Liver (tissue), 9 donors: ENCODE results near the gene CREG2. TPM values are rescaled to one million over a fixed set of nuclear protein-coding genes. Genes with fewer than 3 reads are reported as not detected.

ENCODE experiments used
- DNase-seq: peaks from one replicate; pipeline ENCODE4 v3.0.0-alpha.2; 2017; ENCODE audit warnings: low spot score
- H3K27ac ChIP-seq, 2 donors: one replicate each; pipeline ENCODE4 v1.7.0; 2013; ENCODE audit warnings: inconsistent platforms in 2 of 2, low read length in 2 of 2, control low read depth in 1 of 2, low read depth in 1 of 2, mild to moderate bottlenecking in 1 of 2
- H3K27me3 ChIP-seq, 4 donors: one replicate each; pipeline versions ENCODE4 v1.6.1 to v1.7.0; 2013; ENCODE audit warnings: low read length in 3 of 4, inconsistent platforms in 1 of 4, mild to moderate bottlenecking in 1 of 4, moderate library complexity in 1 of 4; ENCODE audit not compliant: control insufficient read depth in 4 of 4, insufficient read depth in 4 of 4
- H3K36me3 ChIP-seq, 4 donors: one replicate each; pipeline versions ENCODE4 v1.6.1 to v1.7.0; 2013; ENCODE audit warnings: low read length in 3 of 4, mild to moderate bottlenecking in 3 of 4, low read depth in 1 of 4, moderate library complexity in 1 of 4; ENCODE audit not compliant: control insufficient read depth in 4 of 4, insufficient read depth in 3 of 4
- H3K4me1 ChIP-seq, 4 donors: one replicate each; pipeline versions ENCODE4 v1.6.1 to v1.7.0; 2013; ENCODE audit warnings: low read length in 3 of 4, mild to moderate bottlenecking in 3 of 4, moderate library complexity in 1 of 4; ENCODE audit not compliant: control insufficient read depth in 4 of 4, insufficient read depth in 4 of 4
- H3K4me3 ChIP-seq, 3 donors: one replicate each; pipeline versions ENCODE4 v1.6.1 to v1.7.0; 2013; ENCODE audit warnings: low read length in 3 of 3, control low read depth in 1 of 3, low read depth in 1 of 3, mild to moderate bottlenecking in 1 of 3
- H3K9ac ChIP-seq, 2 donors: one replicate each; pipeline ENCODE4 v1.7.0; 2013; ENCODE audit warnings: low read length in 2 of 2, mild to moderate bottlenecking in 2 of 2, moderate library complexity in 2 of 2, control low read depth in 1 of 2, low read depth in 1 of 2
- H3K9me3 ChIP-seq, 4 donors: one replicate each; pipeline versions ENCODE4 v1.6.1 to v1.7.0; 2013; ENCODE audit warnings: low read length in 3 of 4; ENCODE audit not compliant: control insufficient read depth in 4 of 4
- ATF3 ChIP-seq: IDR thresholded peaks from 2 replicates; pipeline ENCODE4 v1.6.1; 2016; ENCODE audit warnings: antibody characterized with exemption
- CTCF ChIP-seq: fragments of 150-350 bp; IDR thresholded peaks from 2 replicates; pipeline ENCODE4 v1.5.1; 2017; ENCODE audit warnings: improper control_type of control experiment, low read depth, low read length; ENCODE audit not compliant: missing input control
- EGR1 ChIP-seq, 2 donors: IDR thresholded peaks; 2 replicates each; pipeline ENCODE4 v1.6.1; 2016 to 2018; ENCODE audit warnings: antibody characterized with exemption in 2 of 2, low read depth in 2 of 2
- FOXA1 ChIP-seq: IDR thresholded peaks from 2 replicates; pipeline ENCODE4 v1.6.1; 2016; ENCODE audit warnings: antibody characterized with exemption
- FOXA2 ChIP-seq: IDR thresholded peaks from 2 replicates; pipeline ENCODE4 v1.6.1; 2016; ENCODE audit warnings: antibody characterized with exemption
- GABPA ChIP-seq, 2 donors: IDR thresholded peaks in 1 of 2; conservative IDR thresholded peaks in 1 of 2; 2 replicates each; pipeline ENCODE4 v1.6.1; 2016; ENCODE audit warnings: antibody characterized with exemption in 2 of 2, mild to moderate bottlenecking in 1 of 2, moderate library complexity in 1 of 2
- HNF4A ChIP-seq, 2 donors: conservative IDR thresholded peaks; 2 replicates each; pipeline ENCODE4 v1.6.1; 2016; ENCODE audit warnings: antibody characterized with exemption in 2 of 2, mild to moderate bottlenecking in 2 of 2
- HNF4G ChIP-seq: IDR thresholded peaks from 2 replicates; pipeline ENCODE4 v1.6.1; 2016; ENCODE audit warnings: antibody characterized with exemption
- JUND ChIP-seq, 2 donors: IDR thresholded peaks; 2 replicates each; pipeline ENCODE4 v1.6.1; 2016; ENCODE audit warnings: antibody characterized with exemption in 2 of 2
- MAX ChIP-seq: IDR thresholded peaks from 2 replicates; pipeline ENCODE4 v1.6.1; 2016; ENCODE audit warnings: antibody characterized with exemption
- NR2F2 ChIP-seq: IDR thresholded peaks from 2 replicates; pipeline ENCODE4 v1.6.1; 2016; ENCODE audit warnings: antibody characterized with exemption
- RAD21 ChIP-seq, 2 donors: IDR thresholded peaks; 2 replicates each; pipeline ENCODE4 v1.6.1; 2016; ENCODE audit warnings: antibody characterized with exemption in 2 of 2, mild to moderate bottlenecking in 2 of 2
- REST ChIP-seq: IDR thresholded peaks from 2 replicates; pipeline ENCODE4 v1.6.1; 2016; ENCODE audit warnings: antibody characterized with exemption, mild to moderate bottlenecking
- RXRA ChIP-seq, 2 donors: IDR thresholded peaks; 2 replicates each; pipeline ENCODE4 v1.6.1; 2017 to 2018; ENCODE audit warnings: antibody characterized with exemption in 2 of 2, mild to moderate bottlenecking in 1 of 2
- SP1 ChIP-seq: IDR thresholded peaks from 2 replicates; pipeline ENCODE4 v1.6.1; 2018; ENCODE audit warnings: antibody characterized with exemption, mild to moderate bottlenecking
- TAF1 ChIP-seq: conservative IDR thresholded peaks from 2 replicates; pipeline ENCODE4 v1.6.1; 2016; ENCODE audit warnings: antibody characterized with exemption, mild to moderate bottlenecking
- YY1 ChIP-seq: IDR thresholded peaks from 2 replicates; pipeline ENCODE4 v1.6.1; 2016; ENCODE audit warnings: antibody characterized with exemption, mild to moderate bottlenecking
- ZBTB33 ChIP-seq: IDR thresholded peaks from 2 replicates; pipeline ENCODE4 v1.6.1; 2016; ENCODE audit warnings: antibody characterized with exemption
- WGBS: extraction: QIAGEN DNeasy Blood & Tissue Kit; methylation state at CpG from one replicate; pipeline ENCODE4 v1.1.7; 2013; 5-methylcytosine and 5-hydroxymethylcytosine counted together
- polyA plus RNA-seq, 2 donors: library from polyadenylated mRNA; stranded (reverse) in 1 of 2; unstranded in 1 of 2; fragments of 200-250 nt in 1 of 2; fragments of >200 nt in 1 of 2; fragmentation: Nextera tagmentation in 1 of 2; extraction: Ambion mirVana in 1 of 2; gene quantifications; one replicate each; pipeline versions ENCODE4 v1.2.1 to v1.2.3, GENCODE V29; 2013 to 2015
- total RNA-seq, 2 donors: library from RNA; depleted of rRNA; stranded (reverse); fragments of >200 nt; gene quantifications; one replicate each; pipeline ENCODE4 v1.2.3, GENCODE V29; 2014
- donor health status: healthy.
- donor health status: healthy.
- donor health status: healthy.
- donor health status: healthy.
- donor health status: healthy.

Gene CREG2
- total and polyA plus RNA-seq, 4 donors, result 0.05 TPM; not detected in 3

- H3K36me3 ChIP-seq, result no peaks in the 10 kb centered on the region
- no peak overlapping the region for H3K9ac ChIP-seq
- TF ChIP-seq SP1 (no peak), ZBTB33 (no peak), NR2F2 (no peak), HNF4A (conservative IDR thresholded peaks at IDR 0.05) (no peak), GABPA (IDR thresholded peaks at IDR 0.05 in 1 of 2, conservative IDR thresholded peaks at IDR 0.05 in 1 of 2) (no peak), EGR1 (IDR thresholded peaks at IDR 0.05; ENCODE audit: low read depth in 2 of 2) (no peak), CTCF (no peak), ATF3 (no peak), YY1 (no peak), RAD21 (IDR thresholded peaks at IDR 0.05) (no peak), JUND (IDR thresholded peaks at IDR 0.05) (no peak), MAX (no peak), FOXA1 (no peak), FOXA2 (no peak), REST (no peak), HNF4G (no peak), TAF1 (no peak), RXRA (IDR thresholded peaks at IDR 0.05) (no peak)
These were observed 29.9 kb downstream of the CREG2 start for GRCh38 chr2:101357376-101357775.

GRCh38 chr2:101356521-101356920, 30.8 kb downstream of the CREG2 start:
- Histone ChIP-seq H3K27ac (no peak overlapping the region), H3K9ac (no peak overlapping the region), H3K9me3 (no peaks in the 10 kb centered on the region), H3K36me3 (no peaks in the 10 kb centered on the region), H3K27me3 (no peaks in the 10 kb centered on the region), H3K4me1 (no peaks in the 10 kb centered on the region), H3K4me3 (no peak overlapping the region)
- TF ChIP-seq FOXA1 (no peak), REST (no peak), FOXA2 (no peak), ATF3 (no peak)
- WGBS, result 90% methylated on average over 2 of the region's 2 CpGs
- no peak for DNase-seq

More at GRCh38 chr2:101357376-101357775, 29.9 kb downstream of the CREG2 start:
- Histone ChIP-seq H3K27ac (no peak overlapping the region), H3K4me1 (no peaks in the 10 kb centered on the region), H3K27me3 (no peaks in the 10 kb centered on the region), H3K4me3 (no peak overlapping the region), H3K9me3 (no peaks in the 10 kb centered on the region)
- DNase-seq, result no peak
